ENCODE results near the gene TSPAN14.
A peak's percentile ranks its signal among the peaks of the same experiment; 100 is the strongest.

Gene TSPAN14

DNA sequence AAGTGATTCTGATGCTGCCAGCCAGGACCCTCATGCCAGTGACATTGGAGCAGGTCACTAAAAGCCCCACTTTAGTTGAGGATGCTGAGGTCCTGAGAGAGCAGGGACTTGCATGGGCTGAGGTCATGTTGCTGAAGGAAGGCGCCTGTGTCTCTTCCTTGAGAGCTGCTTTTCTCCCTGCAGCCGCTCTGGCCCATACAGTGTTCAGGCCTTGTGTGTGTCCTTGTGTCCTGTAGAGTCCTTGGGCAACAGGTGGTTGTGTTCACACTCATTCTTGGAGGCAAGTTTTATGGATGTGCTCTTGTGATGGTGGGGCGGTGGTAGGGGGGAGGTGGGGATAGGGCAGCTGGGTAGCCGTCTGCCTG lies 33.3 kb downstream of the TSPAN14 start:
- DNase-seq (ENCODE audit: low read depth in 2 of 2) = no peak

DNA sequence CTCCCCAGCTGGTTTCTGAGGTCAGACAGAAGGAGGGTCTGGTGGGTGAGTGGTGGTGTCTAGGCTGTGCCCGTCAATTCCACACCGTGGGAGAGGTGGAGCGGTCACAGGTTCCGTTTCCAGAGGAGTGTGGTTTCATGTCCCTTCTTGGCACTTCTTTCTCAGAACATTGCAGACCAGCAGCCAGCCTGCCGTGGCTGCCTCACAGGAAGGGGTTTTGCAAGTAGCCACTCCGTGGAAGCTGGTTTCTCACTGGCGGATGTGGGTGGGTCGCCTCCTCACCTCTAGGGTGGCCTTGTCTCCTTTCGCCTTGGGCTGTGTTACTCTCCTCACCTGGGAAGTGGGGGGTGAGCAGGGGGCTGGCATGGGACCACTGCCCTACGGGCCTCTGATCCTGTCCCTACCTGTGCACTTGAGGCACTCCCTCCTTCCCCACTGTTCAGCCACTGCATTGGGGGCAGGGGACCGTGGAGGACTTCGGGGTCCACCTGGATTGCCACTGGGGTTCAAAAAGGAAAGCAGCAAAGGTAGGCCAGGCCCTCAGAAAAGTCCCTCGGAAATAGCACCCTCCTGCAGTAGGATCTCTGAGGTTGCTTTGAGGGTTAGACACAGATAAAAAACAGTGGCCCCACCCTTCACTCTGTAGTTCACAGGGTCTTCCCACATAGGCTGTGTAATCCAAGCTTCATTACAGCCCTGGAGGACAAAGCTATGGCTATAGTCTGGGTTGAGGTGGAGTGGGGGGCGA lies 33.9 kb downstream of the TSPAN14 start:
- DNase-seq (ENCODE audit: low read depth in 2 of 2) = no peak

DNA sequence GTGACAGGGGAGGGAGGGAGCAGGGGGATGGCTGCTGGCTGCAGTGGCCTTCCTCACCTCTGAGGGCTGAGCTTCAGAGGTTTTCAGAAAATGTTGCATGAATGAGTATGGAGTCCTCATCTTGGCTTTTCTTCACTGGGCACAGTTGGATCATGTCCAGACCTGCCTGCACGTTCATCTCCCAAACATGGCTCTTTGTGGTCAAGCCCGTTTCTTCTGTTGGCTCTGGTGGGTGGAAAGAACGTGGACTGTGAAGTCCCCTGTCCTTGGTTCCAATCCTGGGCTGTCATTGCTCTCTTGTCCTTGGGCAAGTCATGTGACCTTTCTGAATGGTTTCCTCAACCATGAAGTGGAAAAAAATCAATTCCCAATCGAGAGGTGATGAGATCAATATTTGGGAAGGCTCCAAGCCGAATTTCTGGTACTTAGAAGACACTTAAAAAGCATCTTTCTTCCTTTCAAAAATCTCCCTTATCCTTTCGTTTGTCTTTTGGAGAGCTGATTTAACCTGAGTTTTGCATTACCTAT lies 34.5 kb downstream of the TSPAN14 start:
- no peak for DNase-seq (ENCODE audit: low read depth in 2 of 2)

DNA sequence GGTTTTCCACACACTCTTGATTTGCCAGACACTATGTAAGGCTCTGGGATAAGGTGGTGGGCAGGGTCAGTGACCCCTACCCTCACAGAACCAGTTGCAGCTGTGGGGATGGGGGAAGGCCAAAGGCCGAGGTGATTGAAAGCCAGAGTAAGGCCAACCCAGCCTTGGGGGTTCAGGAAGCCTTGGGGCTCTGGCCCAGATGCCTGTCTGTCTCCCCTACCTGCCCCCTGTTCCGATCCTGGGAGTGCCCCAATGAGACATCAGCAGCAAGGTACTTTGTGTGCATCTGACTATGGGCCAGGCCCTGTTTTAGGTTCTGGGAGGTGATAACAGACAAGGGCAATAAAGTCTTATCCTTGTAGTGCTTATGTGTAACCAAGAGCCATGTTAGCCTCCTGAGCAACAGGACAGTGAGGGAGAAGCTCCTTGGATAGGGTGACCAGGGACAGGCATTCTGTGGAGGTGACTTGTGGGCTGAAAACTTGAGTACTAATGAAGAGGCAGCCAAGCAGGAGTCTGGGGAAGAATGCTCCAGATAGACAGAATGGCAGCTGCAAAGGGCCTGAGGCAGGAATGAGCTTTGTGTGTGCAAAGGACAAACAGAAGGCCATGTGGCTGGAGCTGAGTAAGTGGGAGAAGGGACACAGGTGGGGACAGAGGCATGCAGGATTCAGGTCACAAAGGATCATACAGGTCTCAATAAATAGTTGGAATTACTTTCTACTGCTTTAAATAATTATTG lies 35.4 kb downstream of the TSPAN14 start:
- DNase-seq (ENCODE audit: low read depth in 2 of 2) = no peak

DNA sequence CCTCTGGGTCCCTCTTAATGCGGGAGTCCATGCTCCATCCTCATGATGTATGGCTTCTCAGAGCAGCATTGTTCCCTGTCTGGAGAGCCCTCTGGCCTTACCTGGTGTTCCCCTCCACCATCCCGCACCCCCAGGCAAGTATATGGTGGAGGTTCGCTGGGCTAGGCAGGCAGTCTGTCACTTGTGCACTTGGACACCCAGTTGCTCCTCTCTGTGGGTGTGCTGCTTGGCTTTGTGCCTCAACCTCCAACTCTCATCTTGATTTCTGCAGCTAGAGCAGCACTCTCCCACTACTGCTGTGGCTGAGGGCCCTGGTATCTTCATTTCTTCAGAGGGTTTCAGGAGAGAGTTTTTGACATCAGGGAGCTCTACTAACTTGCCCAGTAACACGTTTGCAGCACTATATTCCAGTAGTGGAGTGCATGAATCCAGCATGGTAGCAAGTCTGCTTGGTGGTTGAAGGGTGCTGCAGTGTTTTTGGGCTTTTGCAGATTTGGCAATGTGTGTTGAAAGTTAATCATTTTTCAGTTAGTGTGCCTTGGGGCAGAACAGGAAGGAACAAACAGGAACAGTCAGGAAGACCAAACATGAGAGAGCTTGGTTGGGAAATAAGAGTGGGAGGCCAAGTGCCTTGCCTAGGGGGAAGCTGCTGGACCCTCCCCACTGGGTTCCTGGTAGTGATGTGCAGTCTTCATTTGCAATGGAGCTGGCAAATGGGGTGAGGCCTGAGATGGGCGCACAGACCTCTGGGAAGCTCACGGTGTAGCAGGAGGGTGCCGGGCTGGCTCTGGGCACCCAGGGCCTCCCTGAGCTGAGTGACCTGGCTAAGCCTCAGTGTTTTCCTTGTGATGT lies 37.4 kb downstream of the TSPAN14 start:
- no peak for DNase-seq (ENCODE audit: low read depth in 2 of 2)

DNA sequence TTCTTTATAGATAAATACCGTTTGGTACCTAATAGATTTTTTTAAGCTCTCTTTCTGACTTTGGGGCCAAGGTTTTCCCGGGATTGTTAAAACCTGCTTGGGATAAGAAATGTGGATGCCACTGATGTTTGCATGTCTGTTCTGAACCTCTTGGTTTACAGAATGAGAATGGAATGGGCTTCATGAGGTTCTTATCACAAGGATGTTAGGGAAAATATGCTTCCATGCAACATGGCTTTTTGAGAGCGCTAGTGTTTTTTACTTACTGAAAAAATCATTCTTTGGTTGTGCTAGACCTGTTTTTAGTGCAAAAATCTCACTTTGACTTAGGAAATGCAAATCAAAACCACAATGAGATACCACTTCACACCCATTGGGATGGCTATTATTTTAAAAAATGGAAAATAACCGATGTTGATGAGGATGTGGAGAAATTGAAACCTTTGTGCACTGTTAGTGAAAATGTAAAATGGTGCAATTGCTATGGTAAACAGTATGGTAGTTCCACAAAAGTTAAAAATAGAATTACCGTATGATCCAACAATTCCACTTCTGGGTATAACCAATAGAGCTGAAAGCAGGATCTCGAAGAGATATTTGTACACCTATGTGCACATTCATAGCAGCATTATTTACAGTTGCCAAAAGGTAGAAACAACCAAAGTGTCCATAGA lies 38.9 kb downstream of the TSPAN14 start:
- DNase-seq (ENCODE audit: low read depth in 2 of 2) = no peak

DNA sequence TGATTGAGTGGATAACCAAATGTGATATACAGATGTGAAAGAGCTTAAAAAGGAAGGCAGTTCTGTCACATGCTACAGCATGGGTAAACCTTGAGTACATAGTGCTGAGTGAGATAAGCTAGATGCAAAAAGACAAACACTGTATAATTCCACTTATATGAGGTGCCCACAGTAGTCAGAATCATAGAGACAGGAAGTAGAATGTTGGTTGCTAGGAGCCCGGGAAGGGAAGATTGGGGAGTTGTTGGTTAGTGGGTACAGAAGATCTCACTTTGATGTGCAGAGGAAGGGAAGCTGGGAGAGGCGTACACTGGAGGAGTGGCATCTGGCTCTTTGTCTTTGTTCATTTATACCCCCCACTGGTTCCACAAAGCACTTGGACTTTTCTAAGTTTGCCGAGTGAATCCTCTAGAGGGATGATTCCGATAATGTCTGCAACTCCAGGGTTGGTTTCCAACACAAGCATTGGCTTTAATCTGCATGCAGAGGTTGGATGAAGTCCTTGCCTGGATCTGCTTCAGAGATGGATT lies 39.5 kb downstream of the TSPAN14 start:
- DNase-seq (ENCODE audit: low read depth in 2 of 2) = no peak

DNA sequence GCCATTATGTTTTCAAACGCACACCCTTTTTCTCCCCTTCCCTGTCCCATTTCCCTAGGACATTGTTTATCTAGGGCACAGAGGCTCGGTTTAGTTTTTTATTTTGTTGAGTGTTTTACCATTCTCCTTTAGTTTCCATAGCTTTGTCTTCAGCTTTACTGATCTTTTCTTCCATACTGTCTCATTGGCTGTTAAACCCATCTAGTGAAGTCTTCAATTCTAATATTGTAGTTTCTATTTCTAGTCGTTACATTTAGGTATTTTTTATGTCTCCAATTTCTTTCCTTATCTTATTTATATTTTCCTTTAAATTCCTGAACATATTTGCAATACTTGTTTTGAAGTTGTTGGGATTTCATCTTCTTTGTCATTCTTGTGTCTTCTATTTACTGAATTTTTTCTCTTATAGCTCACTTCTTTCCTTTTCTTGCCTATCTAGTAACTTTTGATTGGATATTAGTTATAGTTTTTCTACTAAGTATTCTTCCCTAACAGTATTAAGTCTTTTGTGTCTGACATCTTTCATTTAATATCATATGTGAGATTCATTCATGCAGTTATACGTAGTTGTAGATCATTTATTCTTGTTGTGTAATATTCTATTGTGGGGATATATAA lies 42.6 kb downstream of the TSPAN14 start:
- no peak for DNase-seq (ENCODE audit: low read depth in 2 of 2)

DNA sequence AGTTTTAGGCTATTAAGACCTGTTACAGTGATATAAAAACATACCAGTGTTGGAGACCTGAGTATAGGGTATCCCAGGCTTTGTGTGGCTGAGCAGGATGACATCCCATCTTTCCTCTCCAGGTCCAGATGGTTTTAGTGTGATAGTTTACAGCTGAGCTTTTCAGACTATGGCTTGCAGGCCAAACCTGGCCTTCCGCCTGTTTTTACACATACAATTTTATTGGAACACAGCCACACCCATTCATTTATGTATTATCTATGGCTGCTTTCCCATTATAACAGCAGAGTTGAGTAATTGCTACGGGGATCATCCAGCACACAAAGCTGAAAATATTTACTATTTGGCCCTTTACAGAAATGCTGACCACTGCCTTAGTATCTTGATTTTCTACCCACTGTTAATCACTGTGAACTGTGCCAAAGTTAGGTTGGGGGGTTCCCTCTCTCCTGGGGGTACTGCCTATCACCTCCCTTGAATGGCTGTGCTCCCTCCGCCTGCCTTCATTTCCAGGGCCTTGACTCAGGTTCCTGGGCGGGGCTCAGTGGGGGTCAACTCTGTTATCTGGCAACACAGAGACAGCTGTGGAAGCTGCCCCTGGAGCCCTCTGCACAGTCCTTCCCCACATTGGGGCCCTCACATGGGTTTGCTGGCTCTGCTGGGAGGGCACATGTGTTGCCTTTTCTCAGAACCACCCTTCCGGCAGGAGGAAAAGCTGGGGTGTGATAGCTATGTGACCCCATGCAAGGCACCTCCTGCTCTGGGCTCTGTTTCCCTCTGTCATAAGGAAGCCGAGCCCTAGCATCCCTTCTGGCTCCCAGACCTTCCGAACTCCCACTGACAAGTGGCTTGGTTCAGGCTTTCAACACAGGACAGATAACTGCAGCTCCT lies 43.3 kb downstream of the TSPAN14 start:
- no peak for DNase-seq (ENCODE audit: low read depth in 2 of 2)

DNA sequence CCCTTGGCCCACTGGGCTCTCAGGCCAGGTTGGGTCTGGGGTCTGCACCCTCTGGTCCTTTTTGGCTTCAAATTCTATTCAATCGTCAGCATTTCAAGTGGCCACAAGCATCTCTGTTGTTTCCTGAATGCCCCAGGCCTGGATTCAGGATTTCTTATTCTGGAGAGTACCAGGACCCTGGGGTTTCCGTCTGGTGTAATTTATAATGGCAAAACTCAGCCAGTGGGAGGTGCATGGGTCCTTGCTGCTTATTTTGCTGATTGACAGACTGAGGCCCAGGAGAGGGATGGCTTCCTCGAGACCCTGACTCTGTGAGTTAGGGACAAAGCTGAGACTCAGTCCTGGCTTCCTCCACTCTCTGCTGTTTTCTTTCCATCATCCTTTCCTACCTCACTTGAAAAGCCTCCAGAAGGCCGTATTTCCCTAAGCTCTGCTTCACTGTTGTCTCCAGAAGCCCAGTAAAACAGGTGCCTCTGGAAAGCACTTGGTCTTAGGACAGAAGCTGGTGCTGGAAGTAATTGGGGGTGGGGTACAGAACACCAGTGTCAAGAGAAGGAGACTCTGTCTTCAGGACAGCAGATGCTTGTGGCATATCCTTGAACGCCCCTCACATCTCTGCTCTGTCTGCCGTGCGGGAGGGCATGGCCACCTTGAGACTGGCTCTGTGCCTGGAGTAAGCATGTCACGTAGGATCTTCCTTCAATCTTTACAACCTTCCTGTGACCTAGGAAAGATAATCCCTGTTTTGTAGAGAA lies 44.1 kb downstream of the TSPAN14 start:
- DNase-seq (ENCODE audit: low read depth in 2 of 2) = no peak

DNA sequence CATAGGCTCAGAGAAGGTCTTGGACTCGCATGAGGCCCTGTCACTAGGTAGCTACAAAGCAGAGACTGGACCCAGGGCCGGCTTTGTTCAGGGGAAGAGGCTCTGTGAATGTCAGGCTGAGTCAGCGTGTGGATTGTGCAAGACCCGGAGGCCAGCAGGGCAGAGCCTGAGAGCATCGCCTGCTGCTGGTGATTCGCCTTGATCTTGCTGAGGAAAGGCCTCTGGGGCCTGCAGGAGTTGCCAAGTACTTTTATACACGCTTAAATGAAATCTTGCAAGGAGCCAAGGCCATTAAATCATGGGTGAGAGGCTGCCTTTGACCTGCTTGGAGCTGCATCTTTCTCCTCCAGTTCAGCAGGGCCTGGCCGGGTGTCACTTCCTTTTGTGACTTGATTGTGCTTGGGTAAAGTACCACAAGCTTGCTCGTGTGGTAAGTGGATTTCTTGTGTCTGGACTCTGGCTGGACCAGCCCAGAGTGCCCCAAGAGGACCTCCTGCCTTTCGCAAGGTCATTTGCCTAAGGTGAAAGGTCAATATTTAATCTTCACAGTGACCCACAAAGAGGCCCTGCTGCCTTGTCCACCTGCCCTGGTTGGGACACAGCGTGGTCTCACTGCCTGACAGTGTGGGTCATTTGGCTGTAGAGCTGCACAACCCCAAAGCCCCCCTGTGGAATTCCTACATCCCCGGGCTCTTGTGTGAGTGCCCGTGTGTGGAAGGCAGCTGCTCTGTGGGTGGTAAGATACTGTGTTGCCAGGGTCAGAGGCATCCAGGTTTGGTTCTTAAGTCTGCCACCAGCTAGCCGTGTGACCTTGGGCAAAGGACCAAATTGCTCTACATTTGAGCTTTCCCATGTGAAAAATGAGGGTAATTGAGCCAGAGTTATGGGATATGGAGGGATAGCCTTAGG lies 45.0 kb downstream of the TSPAN14 start:
- no peak for DNase-seq (ENCODE audit: low read depth in 2 of 2)

DNA sequence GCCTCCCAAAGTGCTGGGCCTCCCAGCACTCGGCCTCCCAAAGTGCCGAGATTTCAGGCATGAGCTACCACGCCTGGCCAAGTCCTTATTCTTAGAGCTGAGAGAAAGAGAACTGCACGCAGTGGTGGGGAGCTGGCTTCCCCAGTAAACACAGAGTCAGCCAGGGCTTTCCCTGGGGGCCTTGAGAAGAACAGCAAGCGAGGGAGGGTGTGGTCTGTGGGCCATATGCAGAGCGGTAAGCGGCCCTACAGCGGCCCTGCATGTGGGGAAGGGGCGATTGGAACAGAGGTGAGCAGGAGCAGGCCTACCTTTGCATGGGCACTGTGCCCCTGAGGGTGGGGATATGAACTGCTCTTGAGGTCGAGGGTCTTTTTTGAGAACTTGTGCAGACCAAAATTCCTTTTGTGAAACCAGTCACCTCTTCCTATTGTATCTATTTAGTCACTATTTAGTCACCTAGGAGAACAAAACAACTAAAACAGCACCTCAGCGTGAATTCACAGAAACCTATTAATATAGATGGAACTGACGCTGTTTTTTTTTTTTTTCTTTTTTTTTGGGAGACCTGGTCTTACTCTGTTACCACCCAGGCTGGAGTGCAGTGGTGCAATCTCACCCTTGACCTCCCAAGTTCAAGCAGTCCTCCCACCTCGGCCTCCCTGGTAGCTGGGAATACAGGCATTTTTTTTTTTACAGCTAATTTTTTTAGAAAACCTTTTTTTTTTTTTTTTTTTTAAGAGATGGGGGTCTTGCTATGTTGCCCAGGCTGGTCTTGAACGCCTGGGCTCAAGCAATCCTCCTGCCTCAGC lies 46.7 kb downstream of the TSPAN14 start:
- DNase-seq (ENCODE audit: low read depth in 2 of 2) = peak in 1 of 2 donors; percentile 27

DNA sequence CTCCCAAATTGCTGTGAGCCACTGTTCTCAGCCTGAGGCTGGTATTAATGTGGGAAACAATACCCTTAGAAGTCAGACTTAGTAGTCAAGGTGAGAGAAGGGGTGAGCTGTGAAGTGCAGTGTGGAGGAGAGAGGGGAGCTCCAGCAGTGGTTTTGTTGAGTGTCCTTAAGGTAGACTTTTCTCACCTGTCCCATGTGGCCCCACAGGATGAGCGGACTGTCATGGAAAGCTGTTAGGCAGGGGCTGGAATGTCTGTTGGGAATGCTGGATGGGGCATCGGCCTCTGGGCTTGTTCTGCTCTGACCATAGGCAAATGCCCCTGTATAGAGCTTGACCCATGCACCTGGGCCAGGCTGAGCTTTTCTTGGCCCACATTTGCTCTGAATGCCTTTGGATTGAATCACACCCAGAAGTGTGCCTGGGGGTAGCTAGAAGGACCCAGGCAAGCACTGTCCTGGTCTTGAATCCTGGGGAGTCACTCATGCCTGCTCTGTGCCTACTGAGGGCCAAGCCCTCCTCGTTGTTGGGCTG lies 47.3 kb downstream of the TSPAN14 start:
- no peak for DNase-seq (ENCODE audit: low read depth in 2 of 2)

DNA sequence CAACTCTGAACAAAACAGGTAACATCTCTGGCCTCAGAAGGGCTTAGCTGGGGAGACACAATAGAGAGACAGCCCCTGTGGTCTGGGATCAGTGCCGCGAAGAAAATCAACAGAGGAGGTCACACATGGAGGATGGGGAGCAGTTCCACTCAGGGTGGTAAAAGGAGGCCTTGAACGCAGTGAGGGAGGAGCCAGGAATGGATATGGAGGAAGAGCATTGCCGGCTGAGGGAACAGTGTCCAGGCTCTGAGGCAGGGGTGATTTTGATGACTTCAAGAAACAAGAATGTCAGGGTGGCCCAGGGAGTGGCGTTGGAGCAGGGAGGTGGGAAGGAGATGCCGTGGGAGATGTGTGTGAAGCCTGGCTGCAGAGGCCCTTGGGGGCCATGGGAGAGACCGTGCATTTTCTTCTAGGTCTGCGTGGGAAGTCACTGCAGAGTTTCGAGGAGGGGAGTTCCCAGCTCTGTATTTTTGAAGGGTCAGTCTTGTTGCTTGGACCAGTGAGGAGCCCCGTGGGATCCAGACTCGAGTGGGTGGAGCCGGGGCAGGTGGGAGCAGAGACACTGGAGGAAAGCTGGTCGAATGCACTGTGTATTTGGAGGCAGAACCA lies 47.9 kb downstream of the TSPAN14 start:
- DNase-seq (ENCODE audit: low read depth in 2 of 2) = no peak

DNA sequence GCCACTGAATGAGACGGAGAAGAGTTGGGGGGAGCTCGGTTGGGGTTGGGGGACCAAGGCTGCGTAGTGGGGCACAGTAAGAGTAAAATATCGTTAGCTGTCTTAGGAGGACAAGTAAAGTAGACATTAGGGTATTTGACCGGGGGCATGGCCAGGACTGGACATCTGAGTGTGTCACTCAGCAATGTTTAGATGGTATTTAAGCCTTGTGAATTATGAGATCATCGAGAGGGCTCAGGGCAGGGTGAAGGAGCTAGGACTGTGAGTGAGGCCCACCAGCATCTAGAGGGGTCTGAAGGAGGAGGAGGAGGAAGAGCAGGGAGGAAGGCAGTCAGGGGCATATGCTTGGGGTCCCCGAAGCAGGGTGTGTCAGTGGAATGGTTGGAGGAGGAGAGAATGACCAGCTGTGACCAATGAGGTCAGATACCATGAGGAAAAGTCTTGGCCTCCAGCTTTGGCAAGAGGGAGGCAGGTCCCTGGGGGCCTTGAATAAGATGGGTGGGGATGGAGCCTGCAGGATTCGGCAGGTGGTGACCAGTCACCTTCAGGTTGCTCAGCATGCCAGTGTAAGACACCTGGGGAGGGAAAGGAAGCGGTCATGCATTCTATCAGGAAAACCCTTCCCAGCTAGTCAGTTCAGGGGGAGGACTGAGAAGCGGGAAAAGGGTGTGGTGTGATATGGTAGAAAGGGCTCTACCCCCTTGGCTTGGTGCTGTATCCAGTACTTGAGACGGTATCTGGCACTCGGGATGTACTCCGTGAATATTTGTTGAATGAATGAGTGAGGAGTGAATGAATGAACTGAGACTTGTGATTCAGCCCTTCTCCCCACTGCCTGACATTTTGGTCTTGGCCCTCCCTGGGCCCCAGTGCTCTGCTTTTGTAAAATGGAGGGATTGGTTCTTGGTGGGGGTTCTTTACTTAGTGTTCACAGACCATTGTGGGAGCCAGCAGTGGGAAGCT lies 48.8 kb downstream of the TSPAN14 start:
- DNase-seq (ENCODE audit: low read depth in 2 of 2) = no peak

Measured in stimulated activated CD4-positive, alpha-beta T cell treated with anti-CD3 and anti-CD28 coated beads, Interleukin-1b, Interleukin-23, amount 100 ng/mL, for 1 hour (primary cell).